WERI-Rb-1 (cell line): Measurements from ENCODE around the gene RGL3.
"Not testable (repeated sequence)": the region's sequence is repeated elsewhere in the genome, so short reads cannot be mapped to it uniquely, and the experiment has no call there.

ENCODE experiments used
- DNase-seq: peaks from one replicate; pipeline ENCODE4 v3.0.0-alpha.2; 2020
- H3K27ac ChIP-seq: fragments of 250-450 bp; sonication (Bioruptor Pico); 2 replicates; pipeline ENCODE4 v1.5.1; 2020; ENCODE audit warnings: mild to moderate bottlenecking, moderate library complexity
- H3K27me3 ChIP-seq: fragments of 250-450 bp; sonication (Bioruptor Pico); 2 replicates; pipeline ENCODE4 v1.5.1; 2021; ENCODE audit warnings: mild to moderate bottlenecking, low read depth, moderate library complexity; ENCODE audit not compliant: insufficient read depth, severe bottlenecking
- H3K36me3 ChIP-seq: fragments of 250-450 bp; sonication (Bioruptor Pico); 2 replicates; pipeline ENCODE4 v1.5.1; 2020; ENCODE audit warnings: mild to moderate bottlenecking, moderate library complexity
- H3K4me3 ChIP-seq: 2 replicates; pipeline ENCODE4 v1.5.1; 2011; ENCODE audit warnings: low read depth, mild to moderate bottlenecking, control low read depth, low read length
- H3K9me3 ChIP-seq: fragments of 250-450 bp; sonication (Bioruptor Pico); 2 replicates; pipeline ENCODE4 v1.5.1; 2021; ENCODE audit warnings: mild to moderate bottlenecking, moderate library complexity; ENCODE audit not compliant: severe bottlenecking
- TF ChIP-seq, protein P1 (sequence below): IDR thresholded peaks from 2 replicates; pipeline ENCODE4 v1.5.1; 2011; ENCODE audit warnings: low read depth, mild to moderate bottlenecking, control low read depth, inconsistent platforms, low read length

The RGL3 gene, protein sequence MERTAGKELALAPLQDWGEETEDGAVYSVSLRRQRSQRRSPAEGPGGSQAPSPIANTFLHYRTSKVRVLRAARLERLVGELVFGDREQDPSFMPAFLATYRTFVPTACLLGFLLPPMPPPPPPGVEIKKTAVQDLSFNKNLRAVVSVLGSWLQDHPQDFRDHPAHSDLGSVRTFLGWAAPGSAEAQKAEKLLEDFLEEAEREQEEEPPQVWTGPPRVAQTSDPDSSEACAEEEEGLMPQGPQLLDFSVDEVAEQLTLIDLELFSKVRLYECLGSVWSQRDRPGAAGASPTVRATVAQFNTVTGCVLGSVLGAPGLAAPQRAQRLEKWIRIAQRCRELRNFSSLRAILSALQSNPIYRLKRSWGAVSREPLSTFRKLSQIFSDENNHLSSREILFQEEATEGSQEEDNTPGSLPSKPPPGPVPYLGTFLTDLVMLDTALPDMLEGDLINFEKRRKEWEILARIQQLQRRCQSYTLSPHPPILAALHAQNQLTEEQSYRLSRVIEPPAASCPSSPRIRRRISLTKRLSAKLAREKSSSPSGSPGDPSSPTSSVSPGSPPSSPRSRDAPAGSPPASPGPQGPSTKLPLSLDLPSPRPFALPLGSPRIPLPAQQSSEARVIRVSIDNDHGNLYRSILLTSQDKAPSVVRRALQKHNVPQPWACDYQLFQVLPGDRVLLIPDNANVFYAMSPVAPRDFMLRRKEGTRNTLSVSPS

DNA sequence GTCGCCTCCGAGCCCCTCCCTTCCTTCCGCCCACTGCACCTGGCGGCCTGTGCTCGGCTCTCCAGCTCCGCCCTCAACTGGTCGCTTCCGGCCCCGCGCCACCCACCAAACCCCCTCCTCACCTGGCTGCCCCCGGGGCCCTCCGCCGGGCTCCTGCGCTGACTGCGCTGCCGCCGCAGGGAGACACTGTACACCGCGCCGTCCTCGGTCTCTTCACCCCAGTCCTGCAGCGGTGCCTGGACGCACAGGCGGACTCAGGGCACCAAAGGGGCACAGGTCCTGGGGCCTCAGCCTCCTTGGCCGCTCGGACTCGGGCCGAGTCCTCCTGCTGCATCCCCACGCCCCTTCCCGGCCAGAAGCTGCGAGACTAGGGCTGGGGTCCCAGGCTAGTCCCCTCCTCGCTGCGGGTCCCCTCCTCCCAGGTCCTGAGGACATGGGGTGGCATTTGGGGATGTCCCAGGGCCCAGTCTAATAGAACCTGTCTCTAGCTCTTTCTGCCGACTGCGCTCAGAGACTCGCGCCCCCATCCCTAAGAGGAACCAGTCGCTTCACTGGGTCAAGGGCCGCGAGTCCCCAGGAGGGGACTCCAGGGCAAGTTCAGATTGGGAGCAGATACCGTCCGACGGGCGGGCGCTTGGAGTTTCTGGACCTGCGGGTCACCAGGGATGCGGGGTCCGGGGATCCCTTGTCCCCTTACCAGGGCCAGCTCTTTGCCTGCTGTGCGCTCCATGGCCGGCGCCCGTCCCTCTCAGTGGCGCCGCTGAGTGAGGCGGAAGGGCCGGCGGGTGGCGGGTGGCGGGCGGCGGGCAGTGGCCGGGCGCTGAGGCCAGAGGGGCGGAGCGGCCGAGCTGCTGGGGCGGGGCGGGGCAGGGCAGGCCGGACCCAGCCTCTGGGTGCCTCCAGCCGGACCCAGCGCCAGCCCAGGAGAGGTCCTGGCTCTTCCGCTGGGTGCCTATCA is at the start of gene RGL3:
Gene RGL3, minus strand, starts transcription at position 766 of the 958 bp plus-strand sequence. Its CDS starts 36 bp downstream, at position 730.
- H3K36me3 ChIP-seq, result no peaks in the 10 kb centered on the region
- TF ChIP-seq, protein P1, sequence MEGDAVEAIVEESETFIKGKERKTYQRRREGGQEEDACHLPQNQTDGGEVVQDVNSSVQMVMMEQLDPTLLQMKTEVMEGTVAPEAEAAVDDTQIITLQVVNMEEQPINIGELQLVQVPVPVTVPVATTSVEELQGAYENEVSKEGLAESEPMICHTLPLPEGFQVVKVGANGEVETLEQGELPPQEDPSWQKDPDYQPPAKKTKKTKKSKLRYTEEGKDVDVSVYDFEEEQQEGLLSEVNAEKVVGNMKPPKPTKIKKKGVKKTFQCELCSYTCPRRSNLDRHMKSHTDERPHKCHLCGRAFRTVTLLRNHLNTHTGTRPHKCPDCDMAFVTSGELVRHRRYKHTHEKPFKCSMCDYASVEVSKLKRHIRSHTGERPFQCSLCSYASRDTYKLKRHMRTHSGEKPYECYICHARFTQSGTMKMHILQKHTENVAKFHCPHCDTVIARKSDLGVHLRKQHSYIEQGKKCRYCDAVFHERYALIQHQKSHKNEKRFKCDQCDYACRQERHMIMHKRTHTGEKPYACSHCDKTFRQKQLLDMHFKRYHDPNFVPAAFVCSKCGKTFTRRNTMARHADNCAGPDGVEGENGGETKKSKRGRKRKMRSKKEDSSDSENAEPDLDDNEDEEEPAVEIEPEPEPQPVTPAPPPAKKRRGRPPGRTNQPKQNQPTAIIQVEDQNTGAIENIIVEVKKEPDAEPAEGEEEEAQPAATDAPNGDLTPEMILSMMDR, result no peak
- peaks cover 81% of the 10 kb centered on the region for H3K27me3 ChIP-seq
- H3K27ac ChIP-seq, result no peak within 1 kb of the TSS
- H3K4me3 ChIP-seq, result peak within 1 kb of the TSS; percentile 25
- H3K9me3 ChIP-seq, result peaks cover 6% of the 10 kb centered on the region
- no peak for DNase-seq

DNA sequence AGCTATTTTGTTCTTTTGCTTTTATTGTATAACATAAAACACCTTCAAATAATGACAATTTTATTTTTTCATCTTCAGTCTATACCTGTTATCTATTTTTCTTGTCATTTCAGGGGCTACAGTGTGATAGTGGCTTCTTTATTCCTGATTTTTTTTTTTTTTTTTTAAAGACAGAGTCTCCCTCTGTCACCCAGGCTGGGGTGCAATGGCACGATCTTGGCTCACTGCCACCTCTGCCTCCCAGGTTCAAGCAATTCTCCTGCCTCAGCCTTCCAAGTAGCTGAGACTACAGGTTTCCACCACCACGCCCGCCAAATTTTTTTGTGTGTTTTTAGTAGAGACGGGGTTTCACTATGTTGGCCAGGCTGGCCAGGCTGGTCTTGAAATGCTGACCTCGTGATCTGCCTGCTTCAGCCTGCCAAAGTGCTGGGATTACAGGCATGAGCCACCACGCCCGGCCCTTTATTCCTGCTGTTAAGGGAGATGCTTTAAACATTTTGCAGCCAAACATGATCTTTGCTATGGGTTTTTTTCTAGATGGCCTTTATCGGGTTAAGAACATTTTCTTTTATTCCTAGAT is 49.2 kb upstream of the RGL3 start:
- H3K9me3 ChIP-seq, H3K27ac ChIP-seq, H3K27me3 ChIP-seq, H3K36me3 ChIP-seq, H3K4me3 ChIP-seq: not testable (repeated sequence)
- DNase-seq, result peak; percentile 4

DNA sequence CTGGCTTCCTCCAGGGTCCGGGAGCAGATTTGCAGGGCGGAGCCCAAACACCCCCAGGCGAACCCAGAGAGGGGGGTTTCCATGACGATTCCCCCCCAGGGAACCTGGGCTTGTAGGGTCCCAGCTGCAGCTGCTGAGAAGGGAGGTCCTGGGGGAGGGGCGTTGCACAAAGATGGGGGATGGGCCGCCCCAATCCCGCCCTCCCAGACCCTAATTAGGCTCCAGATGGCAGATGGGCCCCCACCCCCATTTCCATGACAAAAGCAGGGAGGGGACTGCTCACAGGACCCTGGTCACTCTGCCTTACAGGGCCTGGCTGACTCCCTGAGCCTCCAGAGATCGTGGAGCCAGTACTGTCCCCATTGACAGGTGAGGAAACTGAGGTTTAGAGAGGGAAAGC is 46.5 kb upstream of the RGL3 start:
- peak; percentile 23 for DNase-seq
- H3K9me3 ChIP-seq, result no peaks in the 10 kb centered on the region
- H3K27me3 ChIP-seq, result no peaks in the 10 kb centered on the region
- no peak overlapping the region for H3K27ac ChIP-seq
- TF ChIP-seq, protein P1, result no peak
- H3K36me3 ChIP-seq, result no peaks in the 10 kb centered on the region
- no peak overlapping the region for H3K4me3 ChIP-seq

DNA sequence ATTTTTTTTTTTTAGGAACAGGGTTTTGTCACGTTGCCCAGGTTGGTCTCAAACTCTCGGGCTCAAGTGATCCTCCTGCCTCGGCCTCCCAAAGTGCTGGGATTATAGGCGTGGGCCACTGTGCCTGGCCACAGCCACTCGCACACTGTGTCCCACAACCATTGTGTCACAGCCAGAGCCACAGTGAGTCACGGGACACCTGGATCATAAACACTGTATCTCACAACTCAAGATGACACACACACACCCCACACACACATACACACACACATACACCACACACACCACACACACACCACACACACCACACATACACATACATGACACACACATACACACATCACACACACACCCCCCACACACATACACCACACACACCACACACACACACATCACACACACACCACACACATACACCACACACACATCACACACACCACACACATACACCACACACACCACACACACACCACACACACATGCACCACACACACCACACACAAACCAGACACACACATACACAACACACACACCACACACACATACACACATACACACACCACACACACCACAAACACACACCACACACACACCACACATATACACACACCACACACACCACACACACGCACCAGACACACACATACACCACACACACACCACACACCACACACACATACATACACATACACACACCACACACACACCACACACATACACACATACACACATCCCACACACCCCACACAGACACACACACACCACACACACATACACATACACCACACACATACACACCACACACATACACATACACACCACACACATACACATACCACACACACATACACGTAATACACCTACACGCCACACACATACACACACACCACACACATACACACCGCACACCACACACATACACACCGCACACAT is 45.5 kb upstream of the RGL3 start:
- DNase-seq, result no peak
- H3K4me3 ChIP-seq, result no peak overlapping the region
- TF ChIP-seq, protein P1, result no peak
- no peaks in the 10 kb centered on the region for H3K27me3 ChIP-seq
- no peaks in the 10 kb centered on the region for H3K9me3 ChIP-seq
- H3K36me3 ChIP-seq, result no peaks in the 10 kb centered on the region
- no peak overlapping the region for H3K27ac ChIP-seq

DNA sequence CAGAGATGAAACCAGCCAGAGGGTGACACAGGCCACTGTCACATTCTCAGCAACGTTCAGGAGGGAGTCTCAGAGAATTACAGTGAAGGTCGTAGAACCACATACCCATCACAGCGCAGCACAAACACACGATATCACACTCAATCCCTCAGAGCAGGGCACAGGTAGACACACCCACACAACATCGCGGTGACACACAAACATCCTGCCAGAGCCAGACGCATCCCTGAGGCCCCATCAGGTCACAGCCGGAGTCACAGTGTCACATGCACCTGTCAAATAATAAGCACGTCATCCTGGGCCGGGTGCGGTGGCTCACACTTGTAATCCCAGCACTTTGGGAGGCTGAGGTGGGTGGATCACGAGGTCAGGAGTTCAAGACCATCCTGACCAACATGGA is 44.3 kb upstream of the RGL3 start:
- no peaks in the 10 kb centered on the region for H3K27me3 ChIP-seq
- H3K36me3 ChIP-seq, result no peaks in the 10 kb centered on the region
- DNase-seq, result peak; percentile 18
- no peaks in the 10 kb centered on the region for H3K9me3 ChIP-seq
- TF ChIP-seq, protein P1, result no peak
- H3K4me3 ChIP-seq, result no peak overlapping the region
- no peak overlapping the region for H3K27ac ChIP-seq
